GM18511 (cell line): ENCODE measurements around the gene AOPEP.

Experiments used
- ATAC-seq: cut with Tn5 transposase; IDR thresholded peaks from one replicate; pipeline ENCODE4 v1.9.1; 2021; ENCODE audit warnings: mild to moderate bottlenecking, moderate library complexity; ENCODE audit not compliant: unreplicated experiment

Gene AOPEP

DNA sequence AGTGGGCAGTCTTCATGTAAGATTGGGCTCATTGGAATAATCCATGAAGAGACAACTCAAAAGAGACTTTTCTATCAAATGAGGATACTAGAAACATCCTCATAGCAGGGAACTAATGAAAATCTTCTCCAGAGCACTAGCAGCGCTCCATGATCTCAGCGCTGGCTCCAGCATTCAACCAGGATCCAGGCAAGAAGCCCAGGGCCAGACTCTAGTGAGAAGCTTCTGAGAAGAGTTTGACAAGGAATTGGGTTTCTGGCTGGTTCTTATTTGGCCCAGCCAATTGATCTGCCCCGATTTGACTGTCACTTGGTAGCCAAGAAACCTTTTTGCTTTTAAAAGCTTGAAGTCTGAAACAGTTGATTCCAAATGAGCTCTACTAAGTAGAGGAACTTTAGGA is 60.1 kb downstream of the AOPEP start:
- ATAC-seq, result no peak

DNA sequence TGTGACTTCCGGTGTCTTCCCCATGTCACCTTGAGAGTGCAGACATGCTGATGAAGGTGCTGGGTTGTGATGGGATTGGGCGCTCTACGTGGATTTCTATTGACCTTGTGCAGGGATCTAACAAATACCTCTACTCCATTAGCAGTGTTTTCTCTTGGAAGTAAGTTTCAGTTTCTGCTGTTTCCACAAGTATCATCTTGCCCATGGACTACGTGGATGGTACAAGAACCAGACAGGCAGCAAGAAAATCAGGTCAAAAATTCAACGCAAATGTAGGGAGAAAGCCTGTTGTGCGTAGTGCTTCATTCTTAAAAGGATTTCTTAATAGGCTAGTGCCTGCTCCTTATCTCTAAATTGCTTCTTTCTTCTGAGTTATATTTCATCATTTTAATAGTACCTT is 60.8 kb downstream of the AOPEP start:
- no peak for ATAC-seq

- ATAC-seq, result no peak
Observed at GRCh38 chr9:94788570-94789105, 62.1 kb downstream of the AOPEP start.

- no peak for ATAC-seq
Observed at GRCh38 chr9:94791435-94791834, 64.9 kb downstream of the AOPEP start.

DNA sequence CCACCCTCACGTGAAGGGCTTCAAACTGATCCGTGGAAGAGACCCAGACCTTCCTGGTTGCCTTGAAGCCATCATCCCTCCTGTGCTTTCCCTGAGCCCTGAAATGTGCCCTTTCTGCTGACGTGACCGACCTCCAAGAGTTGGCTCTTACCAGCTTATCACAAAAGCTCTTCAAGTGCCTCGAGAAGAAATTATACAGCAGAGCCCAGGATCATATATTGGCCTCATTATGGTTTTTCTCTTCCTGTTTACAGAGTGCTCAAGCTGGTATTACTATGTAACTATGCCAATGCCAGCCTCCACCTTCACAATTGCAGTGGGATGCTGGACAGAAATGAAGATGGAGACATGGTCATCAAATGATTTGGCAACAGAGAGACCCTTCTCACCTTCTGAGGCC is 66.0 kb downstream of the AOPEP start:
- no peak for ATAC-seq

GRCh38 chr9:94794476-94795167 is 68.1 kb downstream of the AOPEP start:
- no peak for ATAC-seq

- ATAC-seq, result no peak
Observed at GRCh38 chr9:94796687-94797086, 70.2 kb downstream of the AOPEP start.

DNA sequence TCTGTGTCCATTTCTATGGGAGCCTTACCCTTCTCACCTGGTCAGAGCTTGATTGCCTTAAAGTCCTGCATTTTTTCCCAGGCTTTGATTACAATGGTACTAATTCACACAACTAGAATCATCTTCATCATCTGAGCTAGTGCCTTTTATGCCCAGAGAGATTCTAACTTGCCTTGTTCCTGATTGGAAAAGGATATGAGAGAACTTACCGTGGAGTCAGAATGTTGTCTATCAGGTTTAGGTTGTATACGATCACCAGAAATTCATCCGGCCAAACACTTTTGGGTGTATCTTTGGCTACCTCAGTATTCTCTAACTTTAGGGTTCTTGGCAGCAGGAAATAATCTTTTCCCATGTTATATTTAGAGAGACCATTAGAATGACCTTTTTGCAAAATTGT is 71.7 kb downstream of the AOPEP start:
- no peak for ATAC-seq

GRCh38 chr9:94798708-94799107 is 72.2 kb downstream of the AOPEP start:
- ATAC-seq, result no peak

DNA sequence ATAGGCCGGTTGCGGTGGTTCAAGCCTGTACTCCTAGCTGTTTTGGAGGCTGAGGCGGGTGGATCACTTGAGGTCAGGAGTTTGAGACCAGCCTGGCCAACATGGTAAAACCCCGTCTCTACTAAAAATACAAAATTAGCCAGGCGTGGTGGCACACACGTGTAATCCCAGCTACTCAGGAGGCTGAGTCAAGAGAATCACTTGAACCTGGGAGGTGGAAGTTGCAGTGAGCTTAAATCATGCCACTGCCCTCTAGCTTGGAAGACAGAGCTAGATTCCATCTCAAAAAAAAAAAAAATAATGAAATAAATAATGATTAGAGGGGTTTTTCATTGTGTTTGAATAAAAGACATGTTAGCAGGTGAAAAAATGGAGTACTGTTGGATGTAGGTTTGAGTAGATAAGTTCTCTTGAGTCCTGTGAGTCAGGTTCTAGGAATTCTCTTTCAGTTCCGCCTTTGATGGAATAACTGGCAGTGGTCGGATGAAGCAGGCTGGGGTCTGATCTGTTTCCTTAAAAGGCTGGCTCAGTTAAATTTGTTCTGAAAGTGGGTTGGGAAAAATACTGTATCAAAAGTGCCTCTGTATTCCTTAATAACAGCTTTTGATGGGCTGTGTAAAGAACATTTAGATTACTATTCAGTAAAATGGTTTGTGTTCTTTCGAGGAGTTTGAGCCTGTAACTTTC is 73.2 kb downstream of the AOPEP start:
- ATAC-seq, result no peak

DNA sequence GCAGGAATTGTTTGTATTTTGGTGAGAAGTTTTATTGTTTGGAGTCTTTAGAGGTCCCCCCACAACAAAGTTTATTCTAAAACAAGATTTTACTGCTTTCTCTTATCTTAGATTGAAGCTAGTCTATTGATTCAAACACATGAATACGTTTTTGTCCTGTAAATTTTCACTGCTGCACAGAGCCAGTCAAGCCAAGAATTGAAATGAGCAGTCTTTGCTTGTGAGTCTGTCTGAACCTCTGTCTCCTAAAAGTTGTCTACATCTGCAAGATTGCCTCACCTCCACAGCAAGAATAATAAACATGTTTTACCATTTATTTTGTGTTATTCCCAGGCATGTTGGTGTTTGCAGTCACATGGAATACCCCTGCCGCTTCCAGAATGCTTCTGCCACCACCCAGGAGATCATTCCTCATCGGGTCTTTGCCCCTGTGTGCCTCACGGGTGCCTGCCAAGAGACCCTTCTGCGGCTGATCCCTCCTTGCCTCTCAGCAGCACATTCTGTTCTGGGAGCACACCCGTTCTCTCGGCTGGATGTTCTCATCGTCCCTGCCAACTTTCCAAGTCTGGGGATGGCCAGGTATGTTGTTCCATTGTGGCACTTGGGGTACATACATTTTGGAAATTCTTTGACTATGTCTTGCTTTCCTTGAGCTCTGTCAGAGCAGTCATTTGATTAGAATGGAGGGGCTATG is 74.1 kb downstream of the AOPEP start:
- ATAC-seq, result no peak

DNA sequence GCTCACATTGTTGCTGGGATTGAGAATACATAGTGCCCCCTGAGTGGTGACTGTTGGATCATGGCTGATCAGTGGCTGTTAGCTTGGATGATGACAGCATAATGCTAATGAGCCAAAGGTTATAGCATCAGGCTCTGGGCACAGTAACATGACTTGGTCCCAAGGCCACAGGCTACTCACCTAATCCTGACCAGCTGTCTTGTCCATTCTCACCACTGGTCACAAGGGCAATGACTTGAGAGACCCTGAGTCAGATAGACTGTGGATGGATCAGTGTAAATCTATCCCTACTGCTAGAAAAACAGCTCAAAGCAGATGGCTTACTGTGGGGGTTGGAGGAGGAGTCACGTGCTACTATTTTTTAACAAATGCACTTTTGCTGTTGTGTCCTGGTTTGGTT is 74.7 kb downstream of the AOPEP start:
- no peak for ATAC-seq

- no peak for ATAC-seq
Observed at GRCh38 chr9:94801681-94802080, 75.2 kb downstream of the AOPEP start.

GRCh38 chr9:94802251-94802650 is 75.8 kb downstream of the AOPEP start:
- ATAC-seq, result no peak

- ATAC-seq, result peak; percentile 72
Observed at GRCh38 chr9:94802793-94803192, 76.3 kb downstream of the AOPEP start.

DNA sequence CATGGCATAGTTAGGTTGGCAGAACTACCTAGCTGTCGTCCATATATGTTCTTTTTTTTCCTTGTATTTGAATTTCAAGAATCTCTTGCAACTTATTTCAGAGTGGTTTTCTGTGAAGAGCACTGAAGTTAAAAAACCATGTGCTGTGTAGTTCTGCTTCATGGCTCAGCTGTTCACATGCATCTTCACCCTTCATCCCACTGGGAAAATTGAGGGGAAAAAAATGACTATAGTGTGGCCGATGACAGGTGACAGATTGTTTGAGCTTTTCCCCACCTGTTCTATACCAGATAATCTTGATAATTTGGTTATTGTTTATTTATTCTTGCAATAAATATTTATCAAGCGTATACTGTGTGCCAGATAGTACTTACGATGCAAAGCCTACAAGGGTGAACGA is 77.8 kb downstream of the AOPEP start:
- no peak for ATAC-seq

GRCh38 chr9:94805051-94805489 is 78.6 kb downstream of the AOPEP start:
- ATAC-seq, result no peak

DNA sequence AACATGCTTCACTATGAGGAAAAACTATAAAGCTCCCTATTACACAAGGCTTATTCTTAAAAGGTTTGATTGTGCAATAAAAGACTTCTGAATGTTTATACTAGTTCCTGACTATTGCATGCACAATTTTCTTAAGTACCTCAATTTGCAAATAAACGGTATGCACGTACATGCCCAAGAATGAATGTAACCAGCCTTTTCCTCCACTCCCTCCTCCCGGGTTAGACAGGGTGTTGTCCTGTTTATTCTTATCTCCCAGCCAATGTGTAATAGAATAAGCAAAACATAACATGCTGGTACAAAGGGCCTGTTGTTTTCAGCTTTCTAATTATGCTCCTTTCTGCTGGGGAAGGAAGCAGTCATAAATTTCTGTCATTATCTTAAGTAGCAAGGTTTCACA is 79.1 kb downstream of the AOPEP start:
- ATAC-seq, result no peak

DNA sequence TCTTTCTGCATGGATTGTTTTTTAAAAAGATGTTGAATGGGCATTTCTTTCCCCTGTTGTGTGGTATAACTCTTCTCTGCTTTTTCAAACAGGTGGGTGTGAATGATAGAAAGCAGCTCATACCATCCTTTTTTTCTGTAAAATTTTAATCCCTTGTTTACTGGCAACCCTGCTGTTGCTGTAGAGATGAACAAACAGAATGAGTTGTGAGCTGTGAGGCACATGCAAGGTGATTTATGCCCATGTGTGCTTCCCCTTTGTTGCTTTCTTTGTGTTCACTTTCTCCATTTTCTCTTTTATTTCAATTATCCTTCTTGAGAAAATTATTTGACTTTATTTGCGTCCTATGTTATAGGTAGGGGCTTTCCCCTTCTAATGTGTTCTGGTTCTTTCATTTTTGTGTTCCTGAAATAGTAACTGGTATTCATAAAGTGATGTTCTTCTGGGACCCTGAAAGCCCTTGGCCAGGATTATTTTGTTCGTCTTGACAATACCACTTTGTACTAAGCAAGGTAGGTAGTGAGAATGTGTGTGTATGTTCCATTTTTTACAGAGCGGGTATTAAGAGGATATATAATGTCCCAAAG is 79.9 kb downstream of the AOPEP start:
- no peak for ATAC-seq

- ATAC-seq, result no peak
Observed at GRCh38 chr9:94807556-94807955, 81.1 kb downstream of the AOPEP start.

DNA sequence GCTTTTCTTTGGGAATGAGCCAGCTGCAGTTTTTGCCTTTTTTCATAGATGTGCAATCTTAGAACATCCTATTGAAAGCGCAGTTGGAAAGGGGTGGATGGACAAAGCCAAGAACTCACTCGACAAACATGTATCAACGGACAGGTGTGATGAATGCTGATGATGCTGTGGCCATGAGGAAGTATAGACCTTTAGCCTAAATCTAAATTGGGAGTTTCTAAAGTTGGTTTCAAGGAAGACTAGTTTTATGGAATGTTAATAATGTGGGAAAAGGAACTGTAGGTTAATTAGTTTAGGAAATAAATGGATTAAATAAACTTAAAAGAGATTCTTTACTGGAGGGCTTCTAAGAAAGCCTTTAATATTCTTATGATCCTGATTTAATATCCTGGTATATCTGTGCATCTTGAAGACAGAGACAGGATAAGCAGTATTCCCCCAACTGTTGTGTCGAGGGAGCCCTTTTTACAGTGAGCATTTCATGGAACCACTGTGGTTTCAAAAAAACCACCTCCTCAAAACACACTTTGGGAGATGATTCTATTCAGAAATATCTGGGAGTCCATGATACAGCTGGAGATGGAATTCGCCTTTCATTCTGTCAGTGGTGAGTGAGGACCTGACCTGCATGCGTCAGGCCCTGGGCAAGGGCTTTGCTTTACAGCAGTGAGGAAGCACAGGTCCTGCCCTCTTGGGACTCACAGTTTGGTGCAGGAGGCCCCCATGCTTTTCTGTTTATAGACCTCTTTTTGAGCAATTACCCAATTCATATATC is 82.6 kb downstream of the AOPEP start:
- ATAC-seq, result no peak
